GM12865 (cell line): ENCODE results near the gene TMEM62.
"Not testable (repeated sequence)": the region's sequence is repeated elsewhere in the genome, so short reads cannot be mapped to it uniquely, and the experiment has no call there.

Experiments
- DNase-seq: peaks from one replicate; pipeline ENCODE4 v3.0.0; 2010; ENCODE audit warnings: low read depth
- H3K4me3 ChIP-seq: 2 replicates; pipeline ENCODE4 v1.5.1; 2011; ENCODE audit warnings: mild to moderate bottlenecking, low read depth, low read length, control low read depth
- CTCF ChIP-seq: IDR thresholded peaks from 2 replicates; pipeline ENCODE4 v1.5.1; 2011; ENCODE audit warnings: low read length, control low read depth, low read depth, inconsistent platforms; ENCODE audit not compliant: insufficient read depth; ENCODE audit errors: missing control alignments

The TMEM62 gene

GRCh38 chr15:43118286-43118685 lies 15.1 kb upstream of the TMEM62 start:
- TF ChIP-seq CTCF, result no peak
- DNase-seq, result peak; percentile 10
- no peak overlapping the region for H3K4me3 ChIP-seq

GRCh38 chr15:43118829-43119228 lies 14.6 kb upstream of the TMEM62 start:
- TF ChIP-seq CTCF, result no peak
- no peak overlapping the region for H3K4me3 ChIP-seq
- peak; percentile 32 for DNase-seq

GRCh38 chr15:43121863-43122262 lies 11.5 kb upstream of the TMEM62 start:
- no peak for DNase-seq
- no peak overlapping the region for H3K4me3 ChIP-seq
- TF ChIP-seq CTCF, result no peak

- DNase-seq, result no peak
- no peak overlapping the region for H3K4me3 ChIP-seq
- TF ChIP-seq CTCF, result no peak
These were observed 8.2 kb upstream of the TMEM62 start for GRCh38 chr15:43125100-43125661.

- no peak for DNase-seq
- H3K4me3 ChIP-seq, result no peak overlapping the region
- no peak for TF ChIP-seq CTCF
These were observed 7.0 kb upstream of the TMEM62 start for GRCh38 chr15:43126356-43126755.

GRCh38 chr15:43127752-43128151 lies 5.6 kb upstream of the TMEM62 start:
- no peak overlapping the region for H3K4me3 ChIP-seq
- no peak for DNase-seq
- no peak for TF ChIP-seq CTCF

GRCh38 chr15:43128174-43128979 lies 5.0 kb upstream of the TMEM62 start:
- not testable (repeated sequence) for DNase-seq, H3K4me3 ChIP-seq
